CD4-positive, CD25-positive, alpha-beta regulatory T cell (primary cell): ENCODE measurements around the gene IPO13. TPM values are rescaled to one million over a fixed set of nuclear protein-coding genes. Genes with fewer than 3 reads are reported as not detected.

ENCODE experiments used
- ATAC-seq, 2 donors: fragments of 150-1000 bp; cut with Tn5 transposase; one replicate each; pipeline ENCODE4 v1.10.0; 2021; ENCODE audit warnings: low read depth in 2 of 2, moderate number of reproducible peaks in 2 of 2, moderate library complexity in 1 of 2
- DNase-seq, 3 donors: peaks; one replicate each; pipeline versions ENCODE4 v3.0.0 to v3.0.0-alpha.2; 2012 to 2022; ENCODE audit warnings: mixed read lengths in 1 of 3
- H3K27ac ChIP-seq: one replicate; pipeline ENCODE4 v1.7.0; 2013; ENCODE audit warnings: mild to moderate bottlenecking, low read length; ENCODE audit not compliant: insufficient read depth, poor library complexity, severe bottlenecking
- H3K27me3 ChIP-seq: one replicate; pipeline ENCODE4 v1.7.0; 2013; ENCODE audit warnings: low read length; ENCODE audit not compliant: control insufficient read depth, insufficient read depth
- H3K36me3 ChIP-seq: one replicate; pipeline ENCODE4 v1.7.0; 2013; ENCODE audit warnings: mild to moderate bottlenecking, low read length, moderate library complexity; ENCODE audit not compliant: control insufficient read depth, insufficient read depth
- H3K4me1 ChIP-seq: 2 replicates; pipeline ENCODE4 v1.7.0; 2013; ENCODE audit warnings: mild to moderate bottlenecking, low read length; ENCODE audit not compliant: insufficient read depth, control insufficient read depth, poor library complexity, severe bottlenecking
- H3K4me3 ChIP-seq: one replicate; pipeline ENCODE4 v1.7.0; 2013; ENCODE audit warnings: low read depth, mild to moderate bottlenecking, low read length, moderate library complexity
- H3K9me3 ChIP-seq, 2 experiments: 1 replicate in 1 of 2; 2 replicates in 1 of 2; pipeline ENCODE4 v1.7.0; 2013; ENCODE audit warnings: low read length in 2 of 2, mild to moderate bottlenecking in 1 of 2, moderate library complexity in 1 of 2; ENCODE audit not compliant: control insufficient read depth in 2 of 2
- H3K27ac Mint-ChIP-seq, 3 donors: one replicate each; pipeline ENCODE4 v1.8.0; 2020 to 2022; ENCODE audit warnings: mild to moderate bottlenecking in 3 of 3, mixed read lengths in 3 of 3, moderate library complexity in 2 of 3
- H3K27me3 Mint-ChIP-seq: one replicate; pipeline ENCODE4 v1.8.0; 2022; ENCODE audit warnings: mild to moderate bottlenecking, mixed read lengths
- H3K36me3 Mint-ChIP-seq: one replicate; pipeline ENCODE4 v1.8.0; 2020; ENCODE audit warnings: mixed read lengths
- H3K4me1 Mint-ChIP-seq, 4 donors: one replicate each; pipeline ENCODE4 v1.8.0; 2020 to 2022; ENCODE audit warnings: mixed read lengths in 4 of 4, mild to moderate bottlenecking in 1 of 4
- H3K4me3 Mint-ChIP-seq, 4 donors: one replicate each; pipeline ENCODE4 v1.8.0; 2020 to 2022; ENCODE audit warnings: mild to moderate bottlenecking in 4 of 4, mixed read lengths in 4 of 4, moderate library complexity in 3 of 4
- H3K9me3 Mint-ChIP-seq, 7 donors: one replicate each; pipeline ENCODE4 v1.8.0; 2020 to 2022; ENCODE audit warnings: mixed read lengths in 7 of 7, mild to moderate bottlenecking in 3 of 7, moderate library complexity in 2 of 7
- polyA plus RNA-seq, 4 donors: library from polyadenylated mRNA; unstranded; fragments of 300-500 nt; fragmentation: Illumina TruSeq; gene quantifications; one replicate each; pipeline ENCODE4 v1.2.3, GENCODE V29; 2021
- total RNA-seq: library from RNA; stranded (reverse); gene quantifications from one replicate; pipeline ENCODE4 v1.2.3, GENCODE V29; 2022

IPO13 gene
- total RNA-seq (12.6 TPM), polyA plus RNA-seq (10 to 100 TPM in 2 of 4 donors, 1 to 10 TPM in 2; 9.4 to 11.6 (median 10.1) TPM)

GRCh38 chr1:43946236-43947060 is at the start of gene IPO13:
Gene IPO13, plus strand, starts transcription at chr1:43946950. Its CDS starts 651 bp downstream, at chr1:43947601.
- H3K4me3 ChIP-seq, result peak within 1 kb of the TSS; percentile 73
- peak within 1 kb of the TSS; percentile 93 for H3K27ac ChIP-seq
- peak; percentile 97 to 98 for ATAC-seq
- peaks cover 14% of the 10 kb centered on the region for H3K36me3 Mint-ChIP-seq
- H3K27me3 Mint-ChIP-seq, result no peaks in the 10 kb centered on the region
- peaks cover 6% of the 10 kb centered on the region for H3K36me3 ChIP-seq
- H3K9me3 ChIP-seq, result no peaks in the 10 kb centered on the region
- H3K4me1 Mint-ChIP-seq, result peaks cover 5 to 66% (median 37%) of the 10 kb centered on the region in 4 donors
- peak; percentile 90 to 98 (median 96) for DNase-seq
- H3K4me3 Mint-ChIP-seq, result peak within 1 kb of the TSS; percentile 88 to 97 (median 93)
- H3K4me1 ChIP-seq, result peaks cover 26% of the 10 kb centered on the region
- H3K9me3 Mint-ChIP-seq, result no peaks in the 10 kb centered on the region
- peak within 1 kb of the TSS; percentile 92 to 97 (median 93) for H3K27ac Mint-ChIP-seq
- no peaks in the 10 kb centered on the region for H3K27me3 ChIP-seq

- no peak for ATAC-seq
- Histone ChIP-seq H3K27me3 (no peaks in the 10 kb centered on the region), H3K4me3 (no peak overlapping the region), H3K4me1 (no peaks in the 10 kb centered on the region), H3K27ac (no peak overlapping the region), H3K9me3 (no peaks in the 10 kb centered on the region), H3K36me3 (peaks cover 9% of the 10 kb centered on the region)
- no peak overlapping the region for H3K4me3 Mint-ChIP-seq
- H3K4me1 Mint-ChIP-seq, result peaks cover 0 to 4% (median 0%) of the 10 kb centered on the region in 4 donors
- no peak for DNase-seq
- H3K27ac Mint-ChIP-seq, result no peak overlapping the region
- no peaks in the 10 kb centered on the region for H3K27me3 Mint-ChIP-seq
- H3K36me3 Mint-ChIP-seq, result peaks cover 47% of the 10 kb centered on the region
- H3K9me3 Mint-ChIP-seq, result no peaks in the 10 kb centered on the region
Measured at GRCh38 chr1:43898981-43899380, 47.8 kb upstream of the IPO13 start.

GRCh38 chr1:43900386-43900785 is 46.4 kb upstream of the IPO13 start:
- no peaks in the 10 kb centered on the region for H3K4me1 ChIP-seq
- H3K4me3 ChIP-seq, result no peak overlapping the region
- no peak for ATAC-seq
- Mint-ChIP-seq H3K4me1 (no peaks in the 10 kb centered on the region), H3K27ac (peak overlapping the region in 1 of 3 donors; percentile 80), H3K27me3 (no peaks in the 10 kb centered on the region), H3K36me3 (peaks cover 33% of the 10 kb centered on the region), H3K4me3 (no peak overlapping the region), H3K9me3 (no peaks in the 10 kb centered on the region)
- no peaks in the 10 kb centered on the region for H3K9me3 ChIP-seq
- peaks cover 6% of the 10 kb centered on the region for H3K36me3 ChIP-seq
- H3K27me3 ChIP-seq, result no peaks in the 10 kb centered on the region
- no peak overlapping the region for H3K27ac ChIP-seq
- no peak for DNase-seq

GRCh38 chr1:43901196-43901961 is 45.4 kb upstream of the IPO13 start:
- H3K27ac Mint-ChIP-seq, result peak overlapping the region in 2 of 3 donors; percentile 14 to 42
- H3K4me3 Mint-ChIP-seq, result no peak overlapping the region

GRCh38 chr1:43902058-43902831 is 44.5 kb upstream of the IPO13 start:
- Mint-ChIP-seq H3K4me1 (peaks cover 0 to 3% (median 0%) of the 10 kb centered on the region in 4 donors), H3K9me3 (no peaks in the 10 kb centered on the region), H3K4me3 (peak overlapping the region in 1 of 4 donors; percentile 70), H3K27ac (peak overlapping the region; percentile 47 to 85 (median 48)), H3K36me3 (peaks cover 33% of the 10 kb centered on the region), H3K27me3 (no peaks in the 10 kb centered on the region)
- DNase-seq (no peak), ATAC-seq (no peak)
- peaks cover 3% of the 10 kb centered on the region for H3K36me3 ChIP-seq
- no peak overlapping the region for H3K4me3 ChIP-seq
- H3K9me3 ChIP-seq, result no peaks in the 10 kb centered on the region
- no peak overlapping the region for H3K27ac ChIP-seq
- H3K4me1 ChIP-seq, result no peaks in the 10 kb centered on the region
- H3K27me3 ChIP-seq, result no peaks in the 10 kb centered on the region

More at GRCh38 chr1:43901196-43901961, 45.4 kb upstream of the IPO13 start:
- peaks cover 27% of the 10 kb centered on the region for H3K36me3 Mint-ChIP-seq
- ATAC-seq (no peak), DNase-seq (no peak)
- Histone ChIP-seq H3K9me3 (no peaks in the 10 kb centered on the region), H3K4me3 (no peak overlapping the region), H3K27me3 (no peaks in the 10 kb centered on the region), H3K27ac (no peak overlapping the region), H3K36me3 (peaks cover 3% of the 10 kb centered on the region), H3K4me1 (no peaks in the 10 kb centered on the region)
- H3K27me3 Mint-ChIP-seq, result no peaks in the 10 kb centered on the region
- H3K9me3 Mint-ChIP-seq, result no peaks in the 10 kb centered on the region
- no peaks in the 10 kb centered on the region for H3K4me1 Mint-ChIP-seq

- no peak overlapping the region for H3K4me3 Mint-ChIP-seq
- ATAC-seq (no peak), DNase-seq (no peak)
- Histone ChIP-seq H3K27ac (no peak overlapping the region), H3K9me3 (no peaks in the 10 kb centered on the region), H3K36me3 (no peaks in the 10 kb centered on the region), H3K27me3 (no peaks in the 10 kb centered on the region), H3K4me1 (no peaks in the 10 kb centered on the region), H3K4me3 (no peak overlapping the region)
- H3K27ac Mint-ChIP-seq, result peak overlapping the region in 1 of 3 donors; percentile 40
- H3K36me3 Mint-ChIP-seq, result peaks cover 40% of the 10 kb centered on the region
- no peaks in the 10 kb centered on the region for H3K9me3 Mint-ChIP-seq
- H3K4me1 Mint-ChIP-seq, result peaks cover 0 to 3% (median 0%) of the 10 kb centered on the region in 4 donors
- no peaks in the 10 kb centered on the region for H3K27me3 Mint-ChIP-seq
Measured at GRCh38 chr1:43904660-43905551, 41.8 kb upstream of the IPO13 start.
